Suprapubic skin (tissue), 4 donors: Measurements from ENCODE around the gene INF2. TPM values are rescaled to one million over a fixed set of nuclear protein-coding genes. Genes with fewer than 3 reads are reported as not detected.

Source experiments
- DNase-seq, 2 donors: peaks; one replicate each; pipeline ENCODE4 v3.0.0-alpha.2; 2019; ENCODE audit warnings: low spot score in 2 of 2
- H3K27ac ChIP-seq: fragments of 200-600 bp; sonication (generic); one replicate; pipeline ENCODE4 v1.5.1; 2019
- H3K27me3 ChIP-seq: fragments of 200-600 bp; sonication (generic); one replicate; pipeline ENCODE4 v1.5.1; 2019
- H3K36me3 ChIP-seq: fragments of 200-600 bp; sonication (generic); one replicate; pipeline ENCODE4 v1.5.1; 2019
- H3K4me1 ChIP-seq: fragments of 200-600 bp; sonication (generic); one replicate; pipeline ENCODE4 v1.5.1; 2019
- H3K4me3 ChIP-seq: fragments of 200-600 bp; sonication (generic); one replicate; pipeline ENCODE4 v1.5.1; 2019; ENCODE audit warnings: mild to moderate bottlenecking
- H3K9me3 ChIP-seq: fragments of 200-600 bp; sonication (generic); one replicate; pipeline ENCODE4 v1.5.1; 2019
- CTCF ChIP-seq, 2 donors: fragments of 200-600 bp in 1 of 2; fragments of 450-650 bp in 1 of 2; sonication (generic) in 1 of 2; IDR thresholded peaks; one replicate each; pipeline ENCODE4 v1.5.1; 2016 to 2019; ENCODE audit warnings: antibody characterized with exemption in 2 of 2, mild to moderate bottlenecking in 1 of 2, moderate library complexity in 1 of 2
- EP300 ChIP-seq: sonication (generic); formaldehyde crosslinking; IDR thresholded peaks from one replicate; pipeline ENCODE4 v1.6.1; 2017; ENCODE audit warnings: antibody characterized with exemption
- POLR2A ChIP-seq, 2 donors: fragments of 450-650 bp; IDR thresholded peaks; one replicate each; pipeline ENCODE4 v1.6.1; 2017; ENCODE audit warnings: antibody characterized with exemption in 2 of 2, mild to moderate bottlenecking in 2 of 2, moderate library complexity in 2 of 2
- POLR2AphosphoS5 ChIP-seq, 3 donors: sonication (generic); formaldehyde crosslinking; IDR thresholded peaks; one replicate each; pipeline ENCODE4 v1.6.1; 2017; ENCODE audit warnings: antibody characterized with exemption in 3 of 3
- WGBS: methylation state at CpG from one replicate; pipeline ENCODE4 v1.1.5; 2018; 5-methylcytosine and 5-hydroxymethylcytosine counted together
- total RNA-seq, 4 donors: library from RNA; depleted of rRNA; stranded (reverse); fragments of >200 nt; gene quantifications; one replicate each; pipeline ENCODE4 v1.1.0, GENCODE V29; 2016

INF2 gene
- total RNA-seq, 4 donors from 2014 or later = 52.1 to 126 (median 81.8) TPM

DNA sequence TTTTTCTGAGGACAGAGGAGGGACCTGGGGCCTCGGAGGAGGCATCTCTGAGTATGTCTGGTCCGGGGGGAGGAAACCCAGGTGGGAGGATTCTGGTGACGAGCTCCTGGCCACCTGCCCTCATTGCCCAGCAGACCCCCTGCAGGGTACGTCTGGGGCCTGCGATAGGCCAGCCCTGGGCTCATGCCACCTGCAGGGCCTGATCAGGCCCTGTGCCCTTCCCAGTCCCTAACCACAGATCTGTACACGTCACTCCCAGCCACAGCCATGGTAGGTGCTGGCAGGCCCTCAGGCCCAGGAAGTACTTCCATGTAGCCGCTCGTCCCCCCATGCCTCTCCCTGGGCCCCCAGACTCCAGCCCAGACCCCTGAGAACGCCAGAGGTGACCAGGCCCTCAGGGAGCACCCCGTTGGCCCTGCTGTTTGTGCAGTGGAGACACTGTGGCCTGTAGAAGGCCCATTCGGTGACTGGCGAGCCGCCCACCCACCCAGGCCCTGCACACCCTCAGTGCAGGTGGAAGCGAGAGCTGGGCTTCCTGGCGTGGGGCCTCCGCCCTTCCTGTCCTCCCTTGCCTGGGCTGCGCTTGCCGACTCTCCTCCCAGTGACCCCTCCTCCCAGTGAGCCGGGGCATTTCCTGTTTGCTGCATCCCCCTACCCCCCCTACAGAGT, 5.7 kb downstream of the INF2 start:
- Histone ChIP-seq H3K27ac (peak overlapping the region; percentile 34), H3K27me3 (no peaks in the 10 kb centered on the region), H3K4me3 (no peak overlapping the region), H3K4me1 (peaks cover 96% of the 10 kb centered on the region), H3K36me3 (no peaks in the 10 kb centered on the region), H3K9me3 (no peaks in the 10 kb centered on the region)
- WGBS = 33% methylated on average over 7 of the region's 19 CpGs
- no peak for TF ChIP-seq EP300
- no peak for TF ChIP-seq POLR2A (IDR thresholded peaks at IDR 0.05)
- TF ChIP-seq CTCF (IDR thresholded peaks at IDR 0.05) = no peak
- TF ChIP-seq POLR2AphosphoS5 (IDR thresholded peaks at IDR 0.05) = no peak
- DNase-seq = no peak

DNA sequence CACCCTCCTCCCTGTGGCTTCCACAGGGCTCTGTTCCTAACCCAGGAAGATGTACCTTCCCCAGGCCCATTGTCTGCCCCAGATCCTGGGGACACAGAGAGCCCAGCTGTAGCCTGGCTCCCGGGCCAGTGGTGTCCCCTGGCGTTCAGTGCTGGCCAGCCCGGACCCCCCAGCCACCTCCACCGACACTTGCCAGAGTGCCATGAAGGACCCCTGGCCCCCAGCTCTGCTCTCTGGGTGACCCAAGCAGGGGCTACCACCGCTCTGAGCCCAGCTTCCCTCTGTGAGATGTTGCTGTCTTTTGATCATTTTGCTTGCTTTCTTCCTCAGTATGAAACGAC, 6.2 kb downstream of the INF2 start:
- Histone ChIP-seq H3K36me3 (no peaks in the 10 kb centered on the region), H3K4me3 (no peak overlapping the region), H3K9me3 (no peaks in the 10 kb centered on the region), H3K27me3 (no peaks in the 10 kb centered on the region), H3K27ac (no peak overlapping the region), H3K4me1 (peaks cover 96% of the 10 kb centered on the region)
- DNase-seq = no peak
- 61% methylated on average over 6 of the region's 6 CpGs for WGBS
- no peak for TF ChIP-seq POLR2A (IDR thresholded peaks at IDR 0.05)
- no peak for TF ChIP-seq CTCF (IDR thresholded peaks at IDR 0.05)
- TF ChIP-seq EP300 = no peak
- no peak for TF ChIP-seq POLR2AphosphoS5 (IDR thresholded peaks at IDR 0.05)

- no peak for TF ChIP-seq CTCF (IDR thresholded peaks at IDR 0.05)
- TF ChIP-seq POLR2AphosphoS5 (IDR thresholded peaks at IDR 0.05) = no peak
- TF ChIP-seq EP300 = no peak
- no peak for TF ChIP-seq POLR2A (IDR thresholded peaks at IDR 0.05)
- Histone ChIP-seq H3K4me1 (peaks cover 85% of the 10 kb centered on the region), H3K27me3 (no peaks in the 10 kb centered on the region), H3K4me3 (no peak overlapping the region), H3K9me3 (no peaks in the 10 kb centered on the region), H3K36me3 (peaks cover 10% of the 10 kb centered on the region), H3K27ac (no peak overlapping the region)
- no peak for DNase-seq
- WGBS = 37% methylated on average over 9 of the region's 14 CpGs
Measured at GRCh38 chr14:104696671-104697316, 7.4 kb downstream of the INF2 start.

GRCh38 chr14:104697317-104697703, 7.9 kb downstream of the INF2 start:
- no peak overlapping the region for H3K27ac ChIP-seq
- WGBS = no CpG with 5 or more reads among the region's 10 CpGs
- H3K4me3 ChIP-seq = no peak overlapping the region
- DNase-seq = no peak
- H3K36me3 ChIP-seq = peaks cover 15% of the 10 kb centered on the region
- no peaks in the 10 kb centered on the region for H3K27me3 ChIP-seq
- H3K4me1 ChIP-seq = peaks cover 79% of the 10 kb centered on the region
- no peak for TF ChIP-seq CTCF (IDR thresholded peaks at IDR 0.05)
- no peak for TF ChIP-seq EP300
- no peak for TF ChIP-seq POLR2AphosphoS5 (IDR thresholded peaks at IDR 0.05)
- TF ChIP-seq POLR2A (IDR thresholded peaks at IDR 0.05) = no peak
- no peaks in the 10 kb centered on the region for H3K9me3 ChIP-seq

- Histone ChIP-seq H3K9me3 (no peaks in the 10 kb centered on the region), H3K4me3 (no peak overlapping the region), H3K36me3 (peaks cover 22% of the 10 kb centered on the region), H3K27ac (peak overlapping the region; percentile 35), H3K27me3 (no peaks in the 10 kb centered on the region), H3K4me1 (peaks cover 72% of the 10 kb centered on the region)
- 42% methylated on average over 18 of the region's 19 CpGs for WGBS
- DNase-seq = no peak
- no peak for TF ChIP-seq POLR2AphosphoS5 (IDR thresholded peaks at IDR 0.05)
- no peak for TF ChIP-seq CTCF (IDR thresholded peaks at IDR 0.05)
- TF ChIP-seq POLR2A (IDR thresholded peaks at IDR 0.05) = no peak
- TF ChIP-seq EP300 = no peak
Measured at GRCh38 chr14:104697892-104698583, 8.6 kb downstream of the INF2 start.
